Measurements from ENCODE around the gene DUSP2.

GRCh38 chr2:96145036-96145847 lies at the start of gene DUSP2:
- no peak for TF ChIP-seq CTCF (conservative IDR thresholded peaks at IDR 0.05; ENCODE audit: low read depth in 2 of 2)
- no peak for TF ChIP-seq EZH2 (IDR thresholded peaks at IDR 0.05; ENCODE audit: low read depth, unreplicated experiment)
- TF ChIP-seq REST (IDR thresholded peaks at IDR 0.05; ENCODE audit: unreplicated experiment) = no peak

Measured in GM23338 (cell line).